PC-3 (cell line): ENCODE results near the gene KAZN. TPM values are rescaled to one million over a fixed set of nuclear protein-coding genes. Genes with fewer than 3 reads are reported as not detected.

Source experiments
- ATAC-seq: fragments of 200-7000 bp; cut with Tn5 transposase; 2 replicates; pipeline ENCODE4 v1.9.1; 2020; ENCODE audit warnings: mild to moderate bottlenecking, moderate library complexity
- BruUV-seq: library from RNA; stranded (reverse); fragments of 400-500 nt; replicated peaks from 2 replicates; lab custom pipeline; 2021; lab: Mats Ljungman, UMichigan
- CTCF ChIA-PET: fragments of 300-600 bp; sonication (Branson Sonifier 250); formaldehyde crosslinking; loops from one replicate; lab custom pipeline; 2022; ENCODE audit warnings: antibody characterized with exemption; lab: Charles Lee
- POLR2A ChIA-PET: fragments of 300-600 bp; sonication (Branson Sonifier 250); formaldehyde crosslinking; loops from one replicate; lab custom pipeline; 2022; ENCODE audit warnings: antibody characterized with exemption; ENCODE audit not compliant: unreplicated experiment; lab: Charles Lee
- DNase-seq: peaks from one replicate; pipeline ENCODE4 v3.0.0-alpha.2; 2015
- H2AFZ ChIP-seq: fragments of 300-600 bp; sonication (generic); 2 replicates; pipeline ENCODE4 v1.6.0; 2016; ENCODE audit warnings: antibody characterized with exemption, low read length
- H3F3A ChIP-seq: fragments of 300-600 bp; sonication (generic); one replicate; pipeline ENCODE4 v1.6.0; 2017; ENCODE audit warnings: antibody characterized with exemption, low read length, control low read depth, mild to moderate bottlenecking; ENCODE audit not compliant: unreplicated experiment
- H3K27ac ChIP-seq: fragments of 300-600 bp; sonication (generic); 2 replicates; pipeline ENCODE4 v1.5.1; 2016; ENCODE audit warnings: mild to moderate bottlenecking, low read length
- H3K27me3 ChIP-seq: fragments of 300-600 bp; sonication (generic); 2 replicates; pipeline ENCODE4 v1.6.1; 2016; ENCODE audit warnings: low read length, mixed read lengths
- H3K36me3 ChIP-seq: fragments of 300-600 bp; sonication (generic); 2 replicates; pipeline ENCODE4 v1.6.1; 2016; ENCODE audit warnings: low read depth, mixed run types, low read length, mixed read lengths
- H3K4me1 ChIP-seq: fragments of 300-600 bp; sonication (generic); 2 replicates; pipeline ENCODE4 v1.5.1; 2016; ENCODE audit warnings: low read length; ENCODE audit not compliant: insufficient read depth
- H3K4me2 ChIP-seq: fragments of 300-600 bp; sonication (generic); 2 replicates; pipeline ENCODE4 v1.6.0; 2016; ENCODE audit warnings: low read length
- H3K4me3 ChIP-seq: fragments of 300-600 bp; sonication (generic); 2 replicates; pipeline ENCODE4 v1.5.1; 2016; ENCODE audit warnings: mild to moderate bottlenecking, low read length, mixed read lengths
- H3K79me2 ChIP-seq: fragments of 300-600 bp; sonication (generic); 2 replicates; pipeline ENCODE4 v1.6.1; 2017; ENCODE audit warnings: low read length, mixed read lengths
- H3K9ac ChIP-seq: fragments of 300-600 bp; sonication (generic); 2 replicates; pipeline ENCODE4 v1.6.0; 2016; ENCODE audit warnings: mild to moderate bottlenecking, low read length
- H3K9me2 ChIP-seq: fragments of 300-600 bp; sonication (generic); replicated peaks from 2 replicates; pipeline ENCODE4 v1.6.1; 2016; ENCODE audit warnings: mixed run types, low read length, mixed read lengths
- H3K9me3 ChIP-seq: fragments of 300-600 bp; sonication (generic); 2 replicates; pipeline ENCODE4 v1.6.1; 2016; ENCODE audit warnings: low read length, mixed read lengths
- H4K20me1 ChIP-seq: fragments of 300-600 bp; sonication (generic); 2 replicates; pipeline ENCODE4 v1.6.1; 2016; ENCODE audit warnings: low read length, mixed read lengths
- CTCF ChIP-seq: fragments of 300-600 bp; sonication (generic); conservative IDR thresholded peaks from 2 replicates; pipeline ENCODE4 v1.5.1; 2017; ENCODE audit warnings: antibody characterized with exemption, low read depth, mild to moderate bottlenecking, low read length
- EZH2 ChIP-seq: fragments of 300-600 bp; sonication (generic); IDR thresholded peaks from one replicate; pipeline ENCODE4 v1.6.1; 2017; ENCODE audit warnings: antibody characterized with exemption, mild to moderate bottlenecking, low read length; ENCODE audit not compliant: unreplicated experiment
- EZH2phosphoT487 ChIP-seq: fragments of 300-600 bp; sonication (generic); IDR thresholded peaks from 2 replicates; pipeline ENCODE4 v1.6.1; 2018; ENCODE audit warnings: mild to moderate bottlenecking, antibody characterized with exemption, low read length, borderline replicate concordance
- intact Hi-C: fragments of 100-400 bp; cut with micrococcal nuclease; formaldehyde crosslinking; loops from 2 replicates; pipeline ENCODE4 v1.9.0; 2023
- total RNA-seq: library from RNA; depleted of rRNA; stranded (reverse); fragments of >200 nt; gene quantifications from 2 replicates; pipeline ENCODE4 v1.2.3, GENCODE V29; 2014

Gene KAZN
- total RNA-seq, 1 experiment from 2014 or later: 2.0 TPM

DNA sequence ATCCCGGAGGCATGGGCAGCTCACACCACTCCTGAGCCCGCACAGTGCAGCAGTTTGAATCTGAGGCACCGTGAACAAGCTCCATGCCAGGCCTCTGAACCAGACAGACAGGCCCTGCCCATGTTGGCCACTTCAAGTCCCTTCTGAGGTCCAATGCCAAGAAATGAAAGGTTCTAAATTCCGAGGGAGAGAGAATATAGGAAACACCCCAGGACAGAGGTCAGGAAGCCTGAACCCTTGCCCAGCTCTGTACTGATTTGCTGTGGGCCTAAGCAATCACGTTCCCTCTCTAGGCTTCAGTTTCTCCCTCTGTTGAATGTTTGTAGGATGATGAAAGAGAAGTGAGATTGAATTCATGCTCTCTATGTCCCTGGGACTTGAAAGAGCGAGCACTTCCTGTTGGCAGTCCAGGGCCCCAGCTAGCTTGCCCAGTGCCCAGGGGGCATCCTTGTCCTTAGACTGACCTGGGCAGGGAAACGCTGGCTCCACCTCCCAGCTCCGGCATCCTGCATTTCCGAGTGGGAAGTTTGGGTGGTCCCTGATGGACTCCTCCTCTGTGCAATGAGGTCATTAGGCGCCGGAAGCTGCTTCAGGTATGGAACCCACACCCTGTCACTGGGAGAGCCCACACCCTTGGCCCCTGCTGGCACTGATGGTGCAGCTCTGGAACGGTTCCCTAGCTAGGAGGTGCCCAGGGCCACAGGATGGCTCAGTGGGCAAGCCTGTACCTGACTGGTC lies 312.7 kb downstream of the KAZN start:
- Histone ChIP-seq H3K36me3 (no peaks in the 10 kb centered on the region), H3K9me2 (no peaks in the 10 kb centered on the region), H3K4me3 (no peak overlapping the region), H3K27me3 (no peaks in the 10 kb centered on the region), H3K79me2 (no peaks in the 10 kb centered on the region), H3K4me1 (no peaks in the 10 kb centered on the region), H2AFZ (no peak overlapping the region), H3K9me3 (no peaks in the 10 kb centered on the region), H3K27ac (no peak overlapping the region), H3K4me2 (no peak overlapping the region), H4K20me1 (no peaks in the 10 kb centered on the region), H3F3A (no peaks in the 10 kb centered on the region), H3K9ac (no peak overlapping the region)
- intact Hi-C loops: no loop called here
- ChIA-PET CTCF (no interaction called here), POLR2A (no interaction called here)
- ATAC-seq (no peak), DNase-seq (no peak)
- no TSS peak for BruUV-seq
- TF ChIP-seq EZH2phosphoT487 (no peak), CTCF (no peak), EZH2 (no peak)

DNA sequence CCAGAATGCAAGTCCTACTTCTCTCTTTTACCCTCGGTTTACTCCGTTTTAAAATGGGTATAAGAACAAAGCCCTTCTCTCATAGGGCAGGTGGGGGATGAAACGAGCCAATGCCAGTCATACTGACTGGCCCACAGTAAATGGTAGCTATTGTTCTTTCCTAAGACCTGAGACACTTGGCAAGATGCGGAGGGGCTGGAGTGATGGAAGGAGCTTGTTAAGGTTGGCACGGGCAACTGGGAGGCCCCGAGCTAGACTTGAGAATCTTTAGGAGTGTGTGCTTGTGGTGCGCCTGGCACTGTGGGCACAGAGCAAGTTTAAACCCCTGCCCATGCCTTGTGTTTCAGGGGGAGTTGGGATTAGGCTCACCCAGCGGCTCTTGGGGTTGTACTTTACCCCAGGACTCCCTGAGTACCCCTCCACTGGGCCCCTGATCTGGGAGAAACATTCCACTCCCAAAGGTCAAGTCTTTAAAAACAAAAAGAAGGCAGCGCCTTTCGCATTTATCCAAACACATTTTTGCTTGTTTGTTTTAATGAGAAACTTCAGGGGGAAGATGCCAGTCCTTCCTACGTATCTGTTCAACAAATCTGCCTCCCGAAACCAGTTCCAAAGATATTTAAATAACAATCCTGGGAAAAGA lies 314.5 kb downstream of the KAZN start:
- no peak for DNase-seq
- Histone ChIP-seq H3K79me2 (no peaks in the 10 kb centered on the region), H3K27me3 (no peaks in the 10 kb centered on the region), H3K4me2 (no peak overlapping the region), H3K27ac (no peak overlapping the region), H3K9ac (no peak overlapping the region), H3K4me3 (no peak overlapping the region), H3K9me2 (no peaks in the 10 kb centered on the region), H3K4me1 (no peaks in the 10 kb centered on the region), H4K20me1 (no peaks in the 10 kb centered on the region), H3K36me3 (no peaks in the 10 kb centered on the region), H3K9me3 (no peaks in the 10 kb centered on the region), H2AFZ (no peak overlapping the region), H3F3A (no peaks in the 10 kb centered on the region)
- ChIA-PET CTCF (no interaction called here), POLR2A (no interaction called here)
- TF ChIP-seq EZH2: no peak
- no peak for TF ChIP-seq CTCF
- TF ChIP-seq EZH2phosphoT487: no peak
- no TSS peak for BruUV-seq
- no peak for ATAC-seq
- intact Hi-C loops: no loop called here
